Endothelial cell of umbilical vein (primary cell): ENCODE data around the gene NME4. TPM values are rescaled to one million over a fixed set of nuclear protein-coding genes. Genes with fewer than 3 reads are reported as not detected.

Source experiments
- BruUV-seq: library from RNA; stranded (reverse); fragments of 400-500 nt; replicated peaks from 2 replicates; lab custom pipeline; 2021; lab: Mats Ljungman, UMichigan
- CTCF ChIA-PET: fragments of 300-600, 350-600 bp; sonication (Branson Sonifier 250); formaldehyde crosslinking; loops from one replicate; lab custom pipeline; 2021; ENCODE audit warnings: antibody characterized with exemption, inconsistent platforms; lab: Charles Lee
- POLR2A ChIA-PET: fragments of 300-600, 350-600 bp; sonication (Branson Sonifier 250); formaldehyde crosslinking; loops from one replicate; lab custom pipeline; 2021; ENCODE audit warnings: antibody characterized with exemption, inconsistent platforms; lab: Charles Lee
- DNase-seq: peaks from one replicate; pipeline ENCODE4 v3.0.0-alpha.2; 2011; ENCODE audit warnings: low read depth, low spot score
- FAIRE-seq: peaks from 2 replicates; lab custom pipeline; 2011; peaks lifted over from hg19 to GRCh38; lab: Jason Lieb, UNC
- H2AFZ ChIP-seq: 2 replicates; pipeline ENCODE4 v1.6.0; 2012; ENCODE audit warnings: low read depth, low read length, control low read depth, inconsistent platforms
- H3K27ac ChIP-seq: 2 replicates; pipeline ENCODE4 v1.5.1; 2011; ENCODE audit warnings: low read depth, mild to moderate bottlenecking, control low read depth, low read length, moderate library complexity; ENCODE audit not compliant: insufficient read depth
- H3K27me3 ChIP-seq, 2 experiments: 2 replicates each; pipeline versions ENCODE4 v1.6.0 to v1.6.1; 2011; ENCODE audit warnings: low read length in 2 of 2, mixed read lengths in 1 of 2; ENCODE audit not compliant: control insufficient read depth in 2 of 2, insufficient read depth in 2 of 2
- H3K36me3 ChIP-seq, 2 experiments: 2 replicates in 1 of 2; 3 replicates in 1 of 2; pipeline ENCODE4 v1.5.1; 2011; ENCODE audit warnings: low read length in 2 of 2, mild to moderate bottlenecking in 1 of 2, moderate library complexity in 1 of 2; ENCODE audit not compliant: control insufficient read depth in 2 of 2, insufficient read depth in 2 of 2; ENCODE audit errors: extremely low read depth in 1 of 2
- H3K4me1 ChIP-seq: 3 replicates; pipeline ENCODE4 v1.5.1; 2011; ENCODE audit warnings: mild to moderate bottlenecking, low read length; ENCODE audit not compliant: control insufficient read depth, insufficient read depth; ENCODE audit errors: extremely low read depth
- H3K4me2 ChIP-seq: 2 replicates; pipeline ENCODE4 v1.6.1; 2011; ENCODE audit warnings: low read length, control low read depth, mixed read lengths; ENCODE audit not compliant: insufficient read depth
- H3K4me3 ChIP-seq, 3 experiments: fragments of 200-600 bp in 1 of 3; sonication (generic), shearing (Covaris generic) in 1 of 3; replicated peaks in 1 of 3; 2 replicates each; pipeline ENCODE4 v1.5.1; 2011 to 2016; ENCODE audit warnings: control low read depth in 3 of 3, low read length in 3 of 3, mild to moderate bottlenecking in 2 of 3, inconsistent platforms in 1 of 3, low read depth in 1 of 3, moderate library complexity in 1 of 3; ENCODE audit not compliant: insufficient read depth in 1 of 3
- H3K79me2 ChIP-seq: 2 replicates; pipeline ENCODE4 v1.6.0; 2012; ENCODE audit warnings: low read length, inconsistent platforms; ENCODE audit not compliant: control insufficient read depth, insufficient read depth
- H3K9ac ChIP-seq: replicated peaks from 2 replicates; pipeline ENCODE3; 2011; ENCODE audit warnings: low read length, control low read depth; ENCODE audit not compliant: insufficient read depth; ENCODE audit errors: extremely low read depth
- H3K9me1 ChIP-seq: replicated peaks from 3 replicates; pipeline ENCODE4 v1.6.0; 2011; ENCODE audit warnings: mild to moderate bottlenecking, low read length; ENCODE audit not compliant: control insufficient read depth, insufficient read depth; ENCODE audit errors: extremely low read depth
- H3K9me3 ChIP-seq: replicated peaks from 2 replicates; pipeline ENCODE4 v1.5.1; 2012; ENCODE audit warnings: low read length, inconsistent platforms; ENCODE audit not compliant: control insufficient read depth, insufficient read depth
- H4K20me1 ChIP-seq: replicated peaks from 2 replicates; pipeline ENCODE3; 2011; ENCODE audit warnings: mild to moderate bottlenecking, low read length; ENCODE audit not compliant: control insufficient read depth, insufficient read depth; ENCODE audit errors: extremely low read depth
- EZH2 ChIP-seq: IDR thresholded peaks from 2 replicates; pipeline ENCODE4 v1.6.1; 2012; ENCODE audit warnings: borderline replicate concordance, low read depth, mild to moderate bottlenecking, moderate library complexity, low read length, inconsistent platforms; ENCODE audit not compliant: severe bottlenecking
- FOS ChIP-seq: IDR thresholded peaks from 2 replicates; pipeline ENCODE4 v1.6.1; 2011; ENCODE audit warnings: mild to moderate bottlenecking, low read length, moderate library complexity, borderline replicate concordance; ENCODE audit not compliant: insufficient read depth
- GATA2 ChIP-seq: IDR thresholded peaks from 2 replicates; pipeline ENCODE4 v1.7.0; 2011; ENCODE audit warnings: low read depth, mild to moderate bottlenecking, moderate library complexity, mixed read lengths, low read length; ENCODE audit not compliant: insufficient read length, insufficient read depth
- JUN ChIP-seq: IDR thresholded peaks from 2 replicates; pipeline ENCODE4 v1.6.1; 2011; ENCODE audit warnings: borderline replicate concordance, low read depth; ENCODE audit not compliant: insufficient read length, insufficient read depth
- MYC ChIP-seq: IDR thresholded peaks from one replicate; pipeline ENCODE4 v1.6.1; 2011; ENCODE audit warnings: mild to moderate bottlenecking, low read depth, low read length
- POLR2A ChIP-seq: IDR thresholded peaks from 2 replicates; pipeline ENCODE4 v1.6.1; 2012; ENCODE audit warnings: low read depth, mild to moderate bottlenecking, control low read depth, low read length
- POLR2AphosphoS5 ChIP-seq: IDR thresholded peaks from 2 replicates; pipeline ENCODE4 v1.6.1; 2012; ENCODE audit warnings: low read depth, mild to moderate bottlenecking, control low read depth, low read length, moderate library complexity; ENCODE audit not compliant: insufficient read depth
- dilution Hi-C: fragments of 300-500 bp; cut with MboI; formaldehyde crosslinking; loops from one replicate; pipeline ENCODE4 v1.15.0; 2019; ENCODE audit warnings: low sequenced_read_pairs; ENCODE audit not compliant: extremely low pct_ligation_motif_present
- intact Hi-C: fragments of 100-400 bp; cut with micrococcal nuclease; formaldehyde crosslinking; loops from one replicate; pipeline ENCODE4 v1.10.0; 2022
- polyA plus RNA-seq, 4 experiments: library from polyadenylated mRNA; depleted of rRNA in 3 of 4; stranded (reverse) in 3 of 4; unstranded in 1 of 4; fragments of >200 nt; gene quantifications; 2 replicates each; pipeline versions ENCODE4 v1.2.1 to v1.2.3, GENCODE V29; 2011 to 2012; ENCODE audit warnings: missing spikeins in 1 of 4
- total RNA-seq: library from RNA; stranded (reverse); gene quantifications from 2 replicates; pipeline ENCODE4 v1.2.3, GENCODE V29; 2021
- TF ChIP-seq, protein P1 (sequence below): IDR thresholded peaks from 2 replicates; pipeline ENCODE4 v1.6.1; 2011; ENCODE audit not compliant: insufficient read depth, insufficient read length
- TF ChIP-seq, protein P2 (sequence below), 2 donors: IDR thresholded peaks; 1 replicate in 1 of 2; 2 replicates in 1 of 2; pipeline ENCODE4 v1.5.1; 2011; ENCODE audit warnings: low read length in 2 of 2, mild to moderate bottlenecking in 2 of 2, moderate library complexity in 2 of 2, control low read depth in 1 of 2, inconsistent platforms in 1 of 2, low read depth in 1 of 2; ENCODE audit not compliant: insufficient read depth in 1 of 2; ENCODE audit errors: extremely low read depth in 1 of 2

Gene NME4
- total and polyA plus RNA-seq, 2 donors (not counting 3 experiments of a cell fraction or from before 2014, with no cell fraction given), result 170 to 264 TPM

DNA sequence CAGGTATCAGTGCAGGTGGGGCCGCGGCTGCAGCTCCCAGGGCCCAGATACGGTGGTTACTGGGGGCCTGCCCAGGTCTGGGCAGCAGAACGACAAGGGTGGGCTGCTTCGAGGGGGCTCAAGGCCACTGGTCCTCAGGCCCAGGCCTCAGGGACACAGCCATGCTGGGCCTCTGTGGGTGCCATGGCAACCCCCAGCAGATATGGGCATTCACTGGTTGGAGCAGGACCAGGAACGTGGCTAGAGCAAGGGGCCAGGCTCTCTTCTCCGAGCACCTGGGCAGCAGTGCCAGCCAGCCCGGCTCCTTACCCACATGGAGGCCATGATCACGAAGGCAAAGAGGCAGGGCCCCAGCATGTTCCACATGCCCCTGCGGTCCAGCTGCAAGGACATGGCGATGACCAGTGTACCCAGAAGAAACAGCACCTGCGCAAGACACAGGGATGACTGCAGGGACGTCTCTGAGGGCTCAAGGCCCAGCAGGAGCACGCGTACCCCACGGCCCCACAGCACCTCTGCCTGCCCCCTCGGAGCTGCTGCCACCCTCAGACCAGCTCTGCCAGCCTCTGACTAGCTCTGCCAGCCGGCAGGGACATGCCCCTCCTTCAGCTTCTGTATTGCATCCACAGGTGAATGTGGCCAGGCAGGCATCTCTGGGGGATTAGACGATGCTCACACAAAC is 24.6 kb upstream of the NME4 start:
- intact Hi-C loops (no loop called here), dilution Hi-C loops (no loop called here)
- BruUV-seq, result no TSS peak
- Histone ChIP-seq H3K27ac (no peak overlapping the region), H3K9me3 (no peaks in the 10 kb centered on the region), H3K4me2 (no peak overlapping the region), H4K20me1 (no peaks in the 10 kb centered on the region), H3K4me1 (peaks cover 8% of the 10 kb centered on the region), H3K9me1 (no peaks in the 10 kb centered on the region), H3K9ac (no peak overlapping the region), H3K27me3 (no peaks in the 10 kb centered on the region), H3K4me3 (no peak overlapping the region), H2AFZ (no peak overlapping the region), H3K36me3 (peaks cover 7 to 56% of the 10 kb centered on the region in 2 experiments), H3K79me2 (no peaks in the 10 kb centered on the region)
- no peak for DNase-seq
- ChIA-PET POLR2A (no interaction called here), CTCF (no interaction called here)
- TF ChIP-seq POLR2A (no peak), MYC (no peak), JUN (no peak), GATA2 (no peak)
- TF ChIP-seq, protein P1, sequence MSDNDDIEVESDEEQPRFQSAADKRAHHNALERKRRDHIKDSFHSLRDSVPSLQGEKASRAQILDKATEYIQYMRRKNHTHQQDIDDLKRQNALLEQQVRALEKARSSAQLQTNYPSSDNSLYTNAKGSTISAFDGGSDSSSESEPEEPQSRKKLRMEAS, result no peak
- FAIRE-seq, result no peak

DNA sequence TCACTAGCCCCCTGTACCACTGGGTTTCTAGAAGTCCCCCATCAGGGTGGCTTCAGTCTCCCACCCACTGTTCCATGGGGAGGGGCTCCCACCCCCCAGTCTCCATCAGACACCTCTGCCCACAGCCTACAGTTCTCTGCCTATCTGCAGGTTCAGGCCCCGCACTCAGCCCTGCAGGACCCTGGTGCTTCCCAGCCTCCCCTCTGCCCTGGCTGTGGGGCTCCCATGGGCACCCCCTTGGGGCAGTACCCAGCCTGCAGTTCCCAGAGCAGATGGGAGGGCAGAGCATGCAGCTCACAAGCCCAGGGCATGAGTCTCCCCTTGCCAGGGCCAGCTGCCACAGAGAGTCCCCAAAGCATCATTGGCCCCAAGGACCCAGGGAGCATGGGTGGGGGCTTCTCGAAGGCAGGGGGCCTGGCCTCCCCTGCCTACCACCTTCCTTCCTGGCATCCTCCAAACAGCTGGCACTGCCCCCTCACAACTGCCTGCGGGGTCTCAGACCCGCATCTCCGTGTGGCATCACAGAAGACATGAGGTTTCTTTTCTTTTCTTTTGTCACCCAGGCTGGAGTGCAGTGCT is 23.9 kb upstream of the NME4 start:
- no peaks in the 10 kb centered on the region for H3K27me3 ChIP-seq
- no peaks in the 10 kb centered on the region for H3K79me2 ChIP-seq
- TF ChIP-seq FOS (no peak), MYC (no peak), JUN (no peak), POLR2AphosphoS5 (no peak), EZH2 (no peak), GATA2 (no peak), POLR2A (no peak)
- TF ChIP-seq, protein P2, sequence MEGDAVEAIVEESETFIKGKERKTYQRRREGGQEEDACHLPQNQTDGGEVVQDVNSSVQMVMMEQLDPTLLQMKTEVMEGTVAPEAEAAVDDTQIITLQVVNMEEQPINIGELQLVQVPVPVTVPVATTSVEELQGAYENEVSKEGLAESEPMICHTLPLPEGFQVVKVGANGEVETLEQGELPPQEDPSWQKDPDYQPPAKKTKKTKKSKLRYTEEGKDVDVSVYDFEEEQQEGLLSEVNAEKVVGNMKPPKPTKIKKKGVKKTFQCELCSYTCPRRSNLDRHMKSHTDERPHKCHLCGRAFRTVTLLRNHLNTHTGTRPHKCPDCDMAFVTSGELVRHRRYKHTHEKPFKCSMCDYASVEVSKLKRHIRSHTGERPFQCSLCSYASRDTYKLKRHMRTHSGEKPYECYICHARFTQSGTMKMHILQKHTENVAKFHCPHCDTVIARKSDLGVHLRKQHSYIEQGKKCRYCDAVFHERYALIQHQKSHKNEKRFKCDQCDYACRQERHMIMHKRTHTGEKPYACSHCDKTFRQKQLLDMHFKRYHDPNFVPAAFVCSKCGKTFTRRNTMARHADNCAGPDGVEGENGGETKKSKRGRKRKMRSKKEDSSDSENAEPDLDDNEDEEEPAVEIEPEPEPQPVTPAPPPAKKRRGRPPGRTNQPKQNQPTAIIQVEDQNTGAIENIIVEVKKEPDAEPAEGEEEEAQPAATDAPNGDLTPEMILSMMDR (IDR thresholded peaks at IDR 0.05; ENCODE audit: extremely low read depth in 1 of 2, insufficient read depth in 1 of 2, low read depth in 1 of 2, low read length in 2 of 2), result no peak
- TF ChIP-seq, protein P1, result no peak
- H4K20me1 ChIP-seq, result no peaks in the 10 kb centered on the region
- intact Hi-C loops, result no loop called here
- no TSS peak for BruUV-seq
- dilution Hi-C loops, result no loop called here
- H3K4me3 ChIP-seq, result no peak overlapping the region
- no peak overlapping the region for H3K4me2 ChIP-seq
- ChIA-PET POLR2A (no interaction called here), CTCF (no interaction called here)
- no peaks in the 10 kb centered on the region for H3K9me1 ChIP-seq
- H2AFZ ChIP-seq, result no peak overlapping the region
- H3K27ac ChIP-seq, result no peak overlapping the region
- DNase-seq (no peak), FAIRE-seq (no peak)
- H3K9ac ChIP-seq, result no peak overlapping the region
- H3K4me1 ChIP-seq, result peaks cover 8% of the 10 kb centered on the region
- peaks cover 7 to 57% of the 10 kb centered on the region in 2 experiments for H3K36me3 ChIP-seq
- no peaks in the 10 kb centered on the region for H3K9me3 ChIP-seq
